Measurements from ENCODE around the gene RPS15. TPM values are rescaled to one million over a fixed set of nuclear protein-coding genes. Genes with fewer than 3 reads are reported as not detected.

RPS15 gene
- total and polyA plus RNA-seq, 2 of the 13 experiments (the other 11 are each of a cell fraction or from before 2014, with no cell fraction given), result 695 to 1,411 TPM

DNA sequence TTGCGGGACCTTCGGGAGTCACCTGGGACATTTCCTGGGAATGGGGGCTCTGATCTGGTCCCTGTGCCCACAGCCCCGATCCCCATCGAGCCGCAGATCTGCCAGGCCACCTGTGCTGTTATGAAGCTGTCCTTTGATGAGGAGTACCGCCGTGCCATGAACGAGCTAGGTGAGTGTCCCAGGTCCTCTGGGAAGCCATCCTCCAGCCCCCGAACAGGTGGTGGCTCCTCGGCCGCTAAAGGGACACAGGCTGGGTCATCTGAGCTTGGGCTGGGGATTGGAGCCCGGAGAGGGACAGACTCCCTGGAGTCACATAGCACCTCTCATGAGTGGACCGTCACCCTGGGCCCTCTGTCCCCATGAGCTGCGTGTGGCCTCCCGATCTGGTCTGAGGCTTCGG is 19.7 kb downstream of the RPS15 start:
- in situ Hi-C loops (cut with HindIII; ENCODE audit: extremely low pct_ligation_motif_present, low pct_unique_long_range_greater_than_20kb), result loop anchor here (5.0 kb wide), 1 partner anchor 54 kb away; the partner anchor contains the start of gene ADAMTSL5
- Histone ChIP-seq H3K9ac (ENCODE audit: insufficient read depth, low read depth, low read length) (no peak overlapping the region), H3K9me3 (ENCODE audit: low read length) (no peaks in the 10 kb centered on the region), H3K27ac (ENCODE audit: extremely low read length, insufficient read depth, low read length) (no peak overlapping the region), H3K4me3 (replicated peaks in 1 of 3; ENCODE audit: insufficient read depth in 1 of 3, low read depth in 2 of 3, low read length in 3 of 3) (no peak overlapping the region), H3K27me3 (ENCODE audit: control insufficient read depth in 1 of 2, insufficient read depth in 2 of 2, low read length in 2 of 2) (peaks cover 1 to 38% of the 10 kb centered on the region in 2 experiments; a peak in 4 of 5 replicates), H3K79me2 (ENCODE audit: insufficient read depth, low read length) (no peaks in the 10 kb centered on the region), H3K4me1 (ENCODE audit: insufficient read depth, low read length) (peaks cover 50% of the 10 kb centered on the region), H3K36me3 (replicated peaks in 1 of 2; ENCODE audit: control insufficient read depth in 1 of 2, insufficient read depth in 2 of 2, low read length in 2 of 2) (no peaks in the 10 kb centered on the region), H2AFZ (ENCODE audit: low read length) (no peak overlapping the region), H4K20me1 (ENCODE audit: insufficient read depth, low read length) (peaks cover 5% of the 10 kb centered on the region; the same call in 1 of the 2 replicates), H3K4me2 (ENCODE audit: low read depth, low read length) (no peak overlapping the region)
- intact Hi-C loops (cut with micrococcal nuclease; ENCODE audit: unreplicated experiment), result no loop called here
- DNase-seq (ENCODE audit: low spot score), result no peak
- no peak for FAIRE-seq
- no TSS peak for BruUV-seq (replicated peaks)
- whole genome bisulfite sequencing (ENCODE audit: low lambda C conversion rate), result 57% methylated on average over 4 of the region's 16 CpGs
- ChIA-PET CTCF (ENCODE audit: low intra/inter-chr PET ratio, low total read pairs) (no interaction called here), POLR2A (no interaction called here)
- ATAC-seq, result no peak
- no peak for TF ChIP-seq NFE2 (CRISPR knock-in tag; IDR thresholded peaks at IDR 0.05)
- TF ChIP-seq BRCA1 (CRISPR knock-in tag; IDR thresholded peaks at IDR 0.05), result no peak
- TF ChIP-seq ZNF768 (CRISPR knock-in tag; IDR thresholded peaks at IDR 0.05), result peak; percentile 40; the same call in 1 of the 2 replicates
- TF ChIP-seq ZFP62 (CRISPR knock-in tag; IDR thresholded peaks at IDR 0.05), result no peak
- TF ChIP-seq ZNF354B (CRISPR knock-in tag; IDR thresholded peaks at IDR 0.05), result 0 out of 2 replicates have a peak, but pooled peaks have one; percentile 16
- TF ChIP-seq KDM2A (CRISPR knock-in tag; IDR thresholded peaks at IDR 0.05; ENCODE audit: borderline replicate concordance, low read depth), result peak; percentile 64; the same call in 1 of the 2 replicates
- peak; percentile 59 for TF ChIP-seq AGO2 (optimal IDR thresholded peaks at IDR 0.05; ENCODE audit: low read depth, low read length)
- TF ChIP-seq, protein P1, sequence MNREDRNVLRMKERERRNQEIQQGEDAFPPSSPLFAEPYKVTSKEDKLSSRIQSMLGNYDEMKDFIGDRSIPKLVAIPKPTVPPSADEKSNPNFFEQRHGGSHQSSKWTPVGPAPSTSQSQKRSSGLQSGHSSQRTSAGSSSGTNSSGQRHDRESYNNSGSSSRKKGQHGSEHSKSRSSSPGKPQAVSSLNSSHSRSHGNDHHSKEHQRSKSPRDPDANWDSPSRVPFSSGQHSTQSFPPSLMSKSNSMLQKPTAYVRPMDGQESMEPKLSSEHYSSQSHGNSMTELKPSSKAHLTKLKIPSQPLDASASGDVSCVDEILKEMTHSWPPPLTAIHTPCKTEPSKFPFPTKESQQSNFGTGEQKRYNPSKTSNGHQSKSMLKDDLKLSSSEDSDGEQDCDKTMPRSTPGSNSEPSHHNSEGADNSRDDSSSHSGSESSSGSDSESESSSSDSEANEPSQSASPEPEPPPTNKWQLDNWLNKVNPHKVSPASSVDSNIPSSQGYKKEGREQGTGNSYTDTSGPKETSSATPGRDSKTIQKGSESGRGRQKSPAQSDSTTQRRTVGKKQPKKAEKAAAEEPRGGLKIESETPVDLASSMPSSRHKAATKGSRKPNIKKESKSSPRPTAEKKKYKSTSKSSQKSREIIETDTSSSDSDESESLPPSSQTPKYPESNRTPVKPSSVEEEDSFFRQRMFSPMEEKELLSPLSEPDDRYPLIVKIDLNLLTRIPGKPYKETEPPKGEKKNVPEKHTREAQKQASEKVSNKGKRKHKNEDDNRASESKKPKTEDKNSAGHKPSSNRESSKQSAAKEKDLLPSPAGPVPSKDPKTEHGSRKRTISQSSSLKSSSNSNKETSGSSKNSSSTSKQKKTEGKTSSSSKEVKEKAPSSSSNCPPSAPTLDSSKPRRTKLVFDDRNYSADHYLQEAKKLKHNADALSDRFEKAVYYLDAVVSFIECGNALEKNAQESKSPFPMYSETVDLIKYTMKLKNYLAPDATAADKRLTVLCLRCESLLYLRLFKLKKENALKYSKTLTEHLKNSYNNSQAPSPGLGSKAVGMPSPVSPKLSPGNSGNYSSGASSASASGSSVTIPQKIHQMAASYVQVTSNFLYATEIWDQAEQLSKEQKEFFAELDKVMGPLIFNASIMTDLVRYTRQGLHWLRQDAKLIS (CRISPR knock-in tag; IDR thresholded peaks at IDR 0.05), result no peak
- TF ChIP-seq TRIM24 (CRISPR knock-in tag; IDR thresholded peaks at IDR 0.05), result no peak
- no peak for TF ChIP-seq HMGXB3 (CRISPR knock-in tag; IDR thresholded peaks at IDR 0.05; ENCODE audit: borderline replicate concordance)
- no peak for TF ChIP-seq CEBPZ (IDR thresholded peaks at IDR 0.05; ENCODE audit: low read length)
- TF ChIP-seq POLR2G (IDR thresholded peaks at IDR 0.05; ENCODE audit: low read depth, low read length), result peak; percentile 58; the same call in 1 of the 2 replicates
- 0 out of 2 replicates have a peak, but pooled peaks have one; percentile 29 for TF ChIP-seq ZNF326 (CRISPR knock-in tag; IDR thresholded peaks at IDR 0.05; ENCODE audit: borderline replicate concordance)
- no peak for TF ChIP-seq ZMAT3 (CRISPR knock-in tag; conservative IDR thresholded peaks at IDR 0.05)
